GM12873 (cell line): ENCODE measurements around the gene KIRREL3.

Experiments used
- CTCF ChIP-seq: IDR thresholded peaks from 2 replicates; pipeline ENCODE4 v1.5.1; 2012; ENCODE audit warnings: low read depth, mild to moderate bottlenecking, moderate library complexity, low read length, control low read depth; ENCODE audit not compliant: insufficient read depth; ENCODE audit errors: missing control alignments

Gene KIRREL3

GRCh38 chr11:126884192-126884591, 116.4 kb downstream of the KIRREL3 start:
- no peak for TF ChIP-seq CTCF

- TF ChIP-seq CTCF: no peak
These were observed 119.7 kb downstream of the KIRREL3 start for GRCh38 chr11:126880872-126881271.

GRCh38 chr11:126879516-126879915, 121.1 kb downstream of the KIRREL3 start:
- no peak for TF ChIP-seq CTCF

GRCh38 chr11:126878913-126879482, 121.6 kb downstream of the KIRREL3 start:
- TF ChIP-seq CTCF: no peak

GRCh38 chr11:126874831-126875230, 125.7 kb downstream of the KIRREL3 start:
- TF ChIP-seq CTCF: peak; percentile 47

- TF ChIP-seq CTCF: no peak
These were observed 126.3 kb downstream of the KIRREL3 start for GRCh38 chr11:126874276-126874675.

GRCh38 chr11:126871792-126872191, 128.8 kb downstream of the KIRREL3 start:
- TF ChIP-seq CTCF: no peak
